HepG2 (cell line): ENCODE data around the gene RIPK1. TPM values are rescaled to one million over a fixed set of nuclear protein-coding genes. Genes with fewer than 3 reads are reported as not detected.

Experiments used
- AHR ChIP-seq: IDR thresholded peaks from 2 replicates; pipeline ENCODE4 v1.6.1; 2018; ENCODE audit warnings: missing genetic modification reagents, missing compliant biosample characterization
- ARHGAP35 ChIP-seq: sonication (generic); formaldehyde crosslinking; IDR thresholded peaks from 2 replicates; pipeline ENCODE4 v1.9.0; 2022; ENCODE audit warnings: mild to moderate bottlenecking, inconsistent platforms, moderate library complexity, missing genetic modification reagents, borderline replicate concordance
- CENPT ChIP-seq: sonication (generic); formaldehyde crosslinking; IDR thresholded peaks from 2 replicates; pipeline ENCODE4 v1.8.0; 2022; ENCODE audit warnings: low read depth, mild to moderate bottlenecking, moderate library complexity, missing genetic modification reagents
- NFE2L1 ChIP-seq: sonication (generic); formaldehyde crosslinking; IDR thresholded peaks from 2 replicates; pipeline ENCODE4 v1.4.0; 2020; ENCODE audit warnings: missing genetic modification reagents, mild to moderate bottlenecking, borderline replicate concordance
- TOE1 ChIP-seq: sonication (generic); formaldehyde crosslinking; IDR thresholded peaks from 2 replicates; pipeline ENCODE4 v1.4.0; 2020; ENCODE audit warnings: mild to moderate bottlenecking, missing genetic modification reagents
- ZNF12 ChIP-seq: sonication (generic); formaldehyde crosslinking; IDR thresholded peaks from 2 replicates; pipeline ENCODE4 v1.5.0; 2020; ENCODE audit warnings: missing genetic modification reagents
- ZNF256 ChIP-seq: sonication (generic); formaldehyde crosslinking; conservative IDR thresholded peaks from 2 replicates; pipeline ENCODE4 v1.4.0; 2020; ENCODE audit warnings: missing genetic modification reagents
- ZNF264 ChIP-seq: sonication (generic); formaldehyde crosslinking; IDR thresholded peaks from 2 replicates; pipeline ENCODE4 v1.4.0; 2020; ENCODE audit warnings: missing genetic modification reagents
- ZNF335 ChIP-seq: sonication (generic); formaldehyde crosslinking; IDR thresholded peaks from 2 replicates; pipeline ENCODE4 v1.4.0; 2020; ENCODE audit warnings: missing genetic modification reagents
- ZNF33B ChIP-seq: sonication (generic); formaldehyde crosslinking; IDR thresholded peaks from 2 replicates; pipeline ENCODE4 v1.5.1; 2020; ENCODE audit warnings: mild to moderate bottlenecking, missing genetic modification reagents
- ZNF460 ChIP-seq: sonication (generic); formaldehyde crosslinking; IDR thresholded peaks from 2 replicates; pipeline ENCODE4 v1.5.1; 2020; ENCODE audit warnings: missing genetic modification reagents, mild to moderate bottlenecking, borderline replicate concordance
- ZNF572 ChIP-seq: sonication (generic); formaldehyde crosslinking; IDR thresholded peaks from 2 replicates; pipeline ENCODE4 v1.5.1; 2020; ENCODE audit warnings: mild to moderate bottlenecking, missing genetic modification reagents
- polyA plus RNA-seq, 8 experiments: library from polyadenylated mRNA; depleted of rRNA in 3 of 8; stranded (reverse) in 7 of 8; unstranded in 1 of 8; fragments of >200 nt; fragmentation: Illumina TruSeq in 4 of 8; extraction: Trizol in 4 of 8; gene quantifications; 2 replicates each; pipeline versions ENCODE4 v1.2.1 to v1.2.3, GENCODE V29; 2011 to 2016; ENCODE audit warnings: low read depth in 4 of 8, missing spikeins in 1 of 8, mixed read lengths in 1 of 8; ENCODE audit not compliant: insufficient read depth in 1 of 8
- total RNA-seq, 5 experiments: library from RNA; depleted of rRNA; stranded (reverse); fragments of >200 nt; fragmentation: Illumina TruSeq; extraction: Trizol; gene quantifications; 2 replicates each; pipeline ENCODE4 v1.2.3, GENCODE V29; 2016; ENCODE audit warnings: low read depth in 1 of 5
- TF ChIP-seq, protein P1 (sequence below): sonication (generic); formaldehyde crosslinking; IDR thresholded peaks from 2 replicates; pipeline ENCODE4 v1.8.1; 2023; ENCODE audit warnings: mild to moderate bottlenecking, moderate library complexity, missing genetic modification reagents
- TF ChIP-seq, protein P2 (sequence below): sonication (generic); formaldehyde crosslinking; IDR thresholded peaks from 2 replicates; pipeline ENCODE4 v1.5.0; 2020; ENCODE audit warnings: missing genetic modification reagents, mild to moderate bottlenecking, borderline replicate concordance
- TF ChIP-seq, protein P3 (sequence below): sonication (generic); formaldehyde crosslinking; IDR thresholded peaks from 2 replicates; pipeline ENCODE4 v1.8.1; 2023; ENCODE audit warnings: missing genetic modification reagents, mild to moderate bottlenecking, borderline replicate concordance
- TF ChIP-seq, protein P4 (sequence below): sonication (generic); formaldehyde crosslinking; IDR thresholded peaks from 2 replicates; pipeline ENCODE4 v1.4.0; 2020; ENCODE audit warnings: missing genetic modification reagents, borderline replicate concordance
- TF ChIP-seq, protein P5 (sequence below): sonication (generic); IDR thresholded peaks from 2 replicates; pipeline ENCODE4 v1.6.1; 2016; ENCODE audit warnings: low read depth, borderline replicate concordance
- TF ChIP-seq, protein P6 (sequence below): sonication (generic); formaldehyde crosslinking; IDR thresholded peaks from 2 replicates; pipeline ENCODE4 v1.4.0; 2020; ENCODE audit warnings: missing genetic modification reagents

RIPK1 gene
- total and polyA plus RNA-seq, 2 of the 13 experiments (the other 11 are each of a cell fraction or from before 2014, with no cell fraction given): 9.0 to 10.3 TPM

DNA sequence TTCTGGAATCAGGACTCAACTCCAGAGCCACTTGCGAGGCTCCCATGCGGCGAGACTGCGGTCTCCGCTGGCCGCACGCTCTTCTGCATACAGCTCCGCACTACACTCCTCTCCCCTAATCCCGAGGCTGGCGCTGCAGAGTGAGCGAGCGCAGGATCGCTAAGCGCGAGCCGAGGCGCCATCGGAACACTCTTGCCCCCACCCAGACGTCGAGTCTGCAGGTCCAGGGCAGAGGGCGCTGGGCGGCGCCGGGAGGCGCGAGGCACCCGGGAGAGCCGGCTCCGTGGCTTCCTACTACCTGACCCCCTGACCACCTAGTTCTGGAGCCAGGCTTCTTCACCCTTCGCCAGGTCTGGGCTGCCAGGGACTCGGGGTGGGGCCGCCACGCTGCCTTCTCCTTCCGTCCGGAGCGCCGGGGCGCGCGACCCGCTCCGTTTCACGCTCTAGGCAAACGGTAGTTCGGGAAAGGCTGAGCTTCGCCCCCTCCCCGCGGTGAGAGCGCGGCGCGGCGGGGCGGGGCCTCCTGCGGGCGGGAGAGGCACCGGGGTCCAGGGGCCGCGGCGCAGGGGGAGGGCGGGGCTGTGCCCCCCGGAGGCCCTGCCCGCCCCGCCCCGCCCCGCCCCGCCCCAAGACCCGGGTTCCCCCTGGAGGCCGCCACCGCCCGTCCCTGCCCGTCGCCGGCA lies 94.4 kb downstream of the RIPK1 start (continued):
- TF ChIP-seq, protein P1, sequence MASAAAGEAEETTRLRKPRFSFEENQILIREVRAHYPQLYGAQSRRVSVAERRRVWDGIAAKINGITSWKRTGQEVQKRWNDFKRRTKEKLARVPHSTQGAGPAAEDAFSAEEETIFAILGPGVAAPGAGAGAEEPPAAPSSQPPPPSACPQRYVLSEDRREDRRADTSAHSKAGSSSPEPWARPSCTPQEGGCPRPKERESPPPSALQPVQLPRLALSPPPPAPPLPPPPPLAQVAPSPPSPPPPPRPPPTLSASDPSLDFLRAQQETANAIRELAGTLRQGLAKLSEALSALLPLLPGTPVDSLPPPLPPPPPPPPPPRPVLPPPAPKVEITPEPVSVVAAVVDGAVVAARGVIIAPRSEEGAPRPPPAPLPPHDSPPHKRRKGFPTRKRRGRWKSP (CRISPR knock-in tag): peak; percentile 98
- TF ChIP-seq AHR (CRISPR knock-in tag) (peak; percentile 89), ZNF335 (CRISPR knock-in tag) (peak; percentile 27), CENPT (CRISPR knock-in tag) (peak; percentile 26; the same call in 1 of the 2 replicates), ZNF12 (CRISPR knock-in tag) (no peak), ARHGAP35 (CRISPR knock-in tag) (peak; percentile 90; the same call in 1 of the 2 replicates), ZNF460 (CRISPR knock-in tag) (no peak; the same call in 1 of the 2 replicates), ZNF256 (CRISPR knock-in tag) (no peak), TOE1 (peak; percentile 83; the same call in 1 of the 2 replicates), ZNF264 (CRISPR knock-in tag) (peak; percentile 71), NFE2L1 (CRISPR knock-in tag) (no peak), ZNF33B (CRISPR knock-in tag) (0 out of 2 replicates have a peak, but pooled peaks have one; percentile 60), ZNF572 (CRISPR knock-in tag) (peak; percentile 87)
- TF ChIP-seq, protein P2, sequence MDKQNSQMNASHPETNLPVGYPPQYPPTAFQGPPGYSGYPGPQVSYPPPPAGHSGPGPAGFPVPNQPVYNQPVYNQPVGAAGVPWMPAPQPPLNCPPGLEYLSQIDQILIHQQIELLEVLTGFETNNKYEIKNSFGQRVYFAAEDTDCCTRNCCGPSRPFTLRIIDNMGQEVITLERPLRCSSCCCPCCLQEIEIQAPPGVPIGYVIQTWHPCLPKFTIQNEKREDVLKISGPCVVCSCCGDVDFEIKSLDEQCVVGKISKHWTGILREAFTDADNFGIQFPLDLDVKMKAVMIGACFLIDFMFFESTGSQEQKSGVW (CRISPR knock-in tag): 0 out of 2 replicates have a peak, but pooled peaks have one; percentile 29
- TF ChIP-seq, protein P3, sequence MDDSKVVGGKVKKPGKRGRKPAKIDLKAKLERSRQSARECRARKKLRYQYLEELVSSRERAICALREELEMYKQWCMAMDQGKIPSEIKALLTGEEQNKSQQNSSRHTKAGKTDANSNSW (CRISPR knock-in tag): no peak
- TF ChIP-seq, protein P4, sequence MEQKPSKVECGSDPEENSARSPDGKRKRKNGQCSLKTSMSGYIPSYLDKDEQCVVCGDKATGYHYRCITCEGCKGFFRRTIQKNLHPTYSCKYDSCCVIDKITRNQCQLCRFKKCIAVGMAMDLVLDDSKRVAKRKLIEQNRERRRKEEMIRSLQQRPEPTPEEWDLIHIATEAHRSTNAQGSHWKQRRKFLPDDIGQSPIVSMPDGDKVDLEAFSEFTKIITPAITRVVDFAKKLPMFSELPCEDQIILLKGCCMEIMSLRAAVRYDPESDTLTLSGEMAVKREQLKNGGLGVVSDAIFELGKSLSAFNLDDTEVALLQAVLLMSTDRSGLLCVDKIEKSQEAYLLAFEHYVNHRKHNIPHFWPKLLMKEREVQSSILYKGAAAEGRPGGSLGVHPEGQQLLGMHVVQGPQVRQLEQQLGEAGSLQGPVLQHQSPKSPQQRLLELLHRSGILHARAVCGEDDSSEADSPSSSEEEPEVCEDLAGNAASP (CRISPR knock-in tag): peak; percentile 65; the same call in 1 of the 2 replicates
- TF ChIP-seq, protein P5, sequence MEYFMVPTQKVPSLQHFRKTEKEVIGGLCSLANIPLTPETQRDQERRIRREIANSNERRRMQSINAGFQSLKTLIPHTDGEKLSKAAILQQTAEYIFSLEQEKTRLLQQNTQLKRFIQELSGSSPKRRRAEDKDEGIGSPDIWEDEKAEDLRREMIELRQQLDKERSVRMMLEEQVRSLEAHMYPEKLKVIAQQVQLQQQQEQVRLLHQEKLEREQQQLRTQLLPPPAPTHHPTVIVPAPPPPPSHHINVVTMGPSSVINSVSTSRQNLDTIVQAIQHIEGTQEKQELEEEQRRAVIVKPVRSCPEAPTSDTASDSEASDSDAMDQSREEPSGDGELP: no peak
- TF ChIP-seq, protein P6, sequence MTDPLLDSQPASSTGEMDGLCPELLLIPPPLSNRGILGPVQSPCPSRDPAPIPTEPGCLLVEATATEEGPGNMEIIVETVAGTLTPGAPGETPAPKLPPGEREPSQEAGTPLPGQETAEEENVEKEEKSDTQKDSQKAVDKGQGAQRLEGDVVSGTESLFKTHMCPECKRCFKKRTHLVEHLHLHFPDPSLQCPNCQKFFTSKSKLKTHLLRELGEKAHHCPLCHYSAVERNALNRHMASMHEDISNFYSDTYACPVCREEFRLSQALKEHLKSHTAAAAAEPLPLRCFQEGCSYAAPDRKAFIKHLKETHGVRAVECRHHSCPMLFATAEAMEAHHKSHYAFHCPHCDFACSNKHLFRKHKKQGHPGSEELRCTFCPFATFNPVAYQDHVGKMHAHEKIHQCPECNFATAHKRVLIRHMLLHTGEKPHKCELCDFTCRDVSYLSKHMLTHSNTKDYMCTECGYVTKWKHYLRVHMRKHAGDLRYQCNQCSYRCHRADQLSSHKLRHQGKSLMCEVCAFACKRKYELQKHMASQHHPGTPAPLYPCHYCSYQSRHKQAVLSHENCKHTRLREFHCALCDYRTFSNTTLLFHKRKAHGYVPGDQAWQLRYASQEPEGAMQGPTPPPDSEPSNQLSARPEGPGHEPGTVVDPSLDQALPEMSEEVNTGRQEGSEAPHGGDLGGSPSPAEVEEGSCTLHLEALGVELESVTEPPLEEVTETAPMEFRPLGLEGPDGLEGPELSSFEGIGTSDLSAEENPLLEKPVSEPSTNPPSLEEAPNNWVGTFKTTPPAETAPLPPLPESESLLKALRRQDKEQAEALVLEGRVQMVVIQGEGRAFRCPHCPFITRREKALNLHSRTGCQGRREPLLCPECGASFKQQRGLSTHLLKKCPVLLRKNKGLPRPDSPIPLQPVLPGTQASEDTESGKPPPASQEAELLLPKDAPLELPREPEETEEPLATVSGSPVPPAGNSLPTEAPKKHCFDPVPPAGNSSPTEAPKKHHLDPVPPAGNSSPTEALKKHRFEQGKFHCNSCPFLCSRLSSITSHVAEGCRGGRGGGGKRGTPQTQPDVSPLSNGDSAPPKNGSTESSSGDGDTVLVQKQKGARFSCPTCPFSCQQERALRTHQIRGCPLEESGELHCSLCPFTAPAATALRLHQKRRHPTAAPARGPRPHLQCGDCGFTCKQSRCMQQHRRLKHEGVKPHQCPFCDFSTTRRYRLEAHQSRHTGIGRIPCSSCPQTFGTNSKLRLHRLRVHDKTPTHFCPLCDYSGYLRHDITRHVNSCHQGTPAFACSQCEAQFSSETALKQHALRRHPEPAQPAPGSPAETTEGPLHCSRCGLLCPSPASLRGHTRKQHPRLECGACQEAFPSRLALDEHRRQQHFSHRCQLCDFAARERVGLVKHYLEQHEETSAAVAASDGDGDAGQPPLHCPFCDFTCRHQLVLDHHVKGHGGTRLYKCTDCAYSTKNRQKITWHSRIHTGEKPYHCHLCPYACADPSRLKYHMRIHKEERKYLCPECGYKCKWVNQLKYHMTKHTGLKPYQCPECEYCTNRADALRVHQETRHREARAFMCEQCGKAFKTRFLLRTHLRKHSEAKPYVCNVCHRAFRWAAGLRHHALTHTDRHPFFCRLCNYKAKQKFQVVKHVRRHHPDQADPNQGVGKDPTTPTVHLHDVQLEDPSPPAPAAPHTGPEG: peak; percentile 63; the same call in 1 of the 2 replicates
